Dedifferentiated amniotic fluid mesenchymal stem cell (primary cell): ENCODE measurements around the gene PAM16.
"Not testable (repeated sequence)": the region's sequence is repeated elsewhere in the genome, so short reads cannot be mapped to it uniquely, and the experiment has no call there.

Experiments
- DNase-seq: peaks from one replicate; pipeline ENCODE4 v3.0.0-alpha.2; 2016; ENCODE audit errors: extremely low spot score

The PAM16 gene

GRCh38 chr16:4350787-4351659, at the start of gene PAM16:
Gene PAM16 (minus strand): TSS chr16:4351321. CDS start chr16:4351234, 87 bp downstream.
- peak; percentile 85 for DNase-seq

- DNase-seq = no peak
These were observed 48.0 kb upstream of the PAM16 start for GRCh38 chr16:4399001-4399730.

GRCh38 chr16:4395055-4395726, 44.1 kb upstream of the PAM16 start:
- no peak for DNase-seq

- DNase-seq = not testable (repeated sequence)
These were observed 42.7 kb upstream of the PAM16 start for GRCh38 chr16:4393850-4394249.

- no peak for DNase-seq
These were observed 42.1 kb upstream of the PAM16 start for GRCh38 chr16:4393240-4393600.

- no peak for DNase-seq
These were observed 41.5 kb upstream of the PAM16 start for GRCh38 chr16:4392382-4393239.

GRCh38 chr16:4391631-4392381, 40.7 kb upstream of the PAM16 start:
- DNase-seq = no peak

GRCh38 chr16:4390266-4391260, 39.4 kb upstream of the PAM16 start:
- no peak for DNase-seq

GRCh38 chr16:4389051-4389955, 38.2 kb upstream of the PAM16 start:
- DNase-seq = no peak

- no peak for DNase-seq
These were observed 37.3 kb upstream of the PAM16 start for GRCh38 chr16:4388271-4389021.

- DNase-seq = no peak
These were observed 36.7 kb upstream of the PAM16 start for GRCh38 chr16:4387781-4388180.

- no peak for DNase-seq
These were observed 35.9 kb upstream of the PAM16 start for GRCh38 chr16:4386951-4387565.

- no peak for DNase-seq
These were observed 35.3 kb upstream of the PAM16 start for GRCh38 chr16:4386451-4386805.

GRCh38 chr16:4385789-4386450, 34.8 kb upstream of the PAM16 start:
- no peak for DNase-seq

GRCh38 chr16:4385066-4385788, 34.1 kb upstream of the PAM16 start:
- DNase-seq = no peak

- peak; percentile 82 for DNase-seq
These were observed 33.4 kb upstream of the PAM16 start for GRCh38 chr16:4384509-4384942.
